ENCODE measurements around the gene PITPNM3. TPM values are rescaled to one million over a fixed set of nuclear protein-coding genes. Genes with fewer than 3 reads are reported as not detected.
A peak's percentile ranks its signal among the peaks of the same experiment; 100 is the strongest.
"Not testable (repeated sequence)": the region's sequence is repeated elsewhere in the genome, so short reads cannot be mapped to it uniquely, and the experiment has no call there.

Gene PITPNM3
- total RNA-seq, 2 experiments from 2014 or later, result 0.49 to 0.72 TPM

- Mint-ChIP-seq H3K4me3 (peak overlapping the region; percentile 42), H3K27ac (no peak overlapping the region), H3K27me3 (peaks cover 4% of the 10 kb centered on the region), H3K9me3 (no peaks in the 10 kb centered on the region), H3K4me1 (peaks cover 15% of the 10 kb centered on the region), H3K36me3 (no peaks in the 10 kb centered on the region)
- no peak for DNase-seq
Measured at GRCh38 chr17:6496640-6497441, 59.5 kb downstream of the PITPNM3 start.

- Mint-ChIP-seq H3K27ac (no peak overlapping the region), H3K36me3 (no peaks in the 10 kb centered on the region), H3K9me3 (no peaks in the 10 kb centered on the region), H3K27me3 (peaks cover 4% of the 10 kb centered on the region), H3K4me1 (peaks cover 15% of the 10 kb centered on the region), H3K4me3 (peak overlapping the region; percentile 42)
- peak; percentile 16 for DNase-seq
Measured at GRCh38 chr17:6496116-6496481, 60.3 kb downstream of the PITPNM3 start.

- Mint-ChIP-seq H3K36me3 (no peaks in the 10 kb centered on the region), H3K4me1 (peaks cover 15% of the 10 kb centered on the region), H3K9me3 (no peaks in the 10 kb centered on the region), H3K27me3 (peaks cover 4% of the 10 kb centered on the region), H3K4me3 (no peak overlapping the region), H3K27ac (no peak overlapping the region)
- DNase-seq, result no peak
Measured at GRCh38 chr17:6495450-6496115, 60.8 kb downstream of the PITPNM3 start.

- peaks cover 15% of the 10 kb centered on the region for H3K4me1 Mint-ChIP-seq
- no peak for DNase-seq
- H3K9me3 Mint-ChIP-seq, result no peaks in the 10 kb centered on the region
- H3K4me3 Mint-ChIP-seq, result no peak overlapping the region
- no peak overlapping the region for H3K27ac Mint-ChIP-seq
- peaks cover 4% of the 10 kb centered on the region for H3K27me3 Mint-ChIP-seq
- H3K36me3 Mint-ChIP-seq, result no peaks in the 10 kb centered on the region
Measured at GRCh38 chr17:6494239-6494941, 62.0 kb downstream of the PITPNM3 start.

GRCh38 chr17:6492892-6493674 is 63.3 kb downstream of the PITPNM3 start:
- Mint-ChIP-seq H3K36me3 (no peaks in the 10 kb centered on the region), H3K27me3 (peaks cover 4% of the 10 kb centered on the region)
- DNase-seq, result no peak

GRCh38 chr17:6491071-6491700 is 65.2 kb downstream of the PITPNM3 start:
- no peak for DNase-seq
- H3K36me3 Mint-ChIP-seq, result no peaks in the 10 kb centered on the region
- peaks cover 2% of the 10 kb centered on the region for H3K27me3 Mint-ChIP-seq
- H3K27ac Mint-ChIP-seq, result no peak overlapping the region
- H3K4me1 Mint-ChIP-seq, result peaks cover 8% of the 10 kb centered on the region
- no peaks in the 10 kb centered on the region for H3K9me3 Mint-ChIP-seq
- H3K4me3 Mint-ChIP-seq, result no peak overlapping the region

More at GRCh38 chr17:6492892-6493674, 63.3 kb downstream of the PITPNM3 start:
- H3K27ac Mint-ChIP-seq, result no peak overlapping the region
- no peak overlapping the region for H3K4me3 Mint-ChIP-seq
- peaks cover 15% of the 10 kb centered on the region for H3K4me1 Mint-ChIP-seq
- no peaks in the 10 kb centered on the region for H3K9me3 Mint-ChIP-seq

- H3K36me3 Mint-ChIP-seq, result no peaks in the 10 kb centered on the region
- no peaks in the 10 kb centered on the region for H3K9me3 Mint-ChIP-seq
- no peaks in the 10 kb centered on the region for H3K4me1 Mint-ChIP-seq
- no peak for DNase-seq
- no peaks in the 10 kb centered on the region for H3K27me3 Mint-ChIP-seq
- no peak overlapping the region for H3K4me3 Mint-ChIP-seq
- no peak overlapping the region for H3K27ac Mint-ChIP-seq
Measured at GRCh38 chr17:6489016-6489550, 67.3 kb downstream of the PITPNM3 start.

GRCh38 chr17:6488008-6488539 is 68.3 kb downstream of the PITPNM3 start:
- Mint-ChIP-seq H3K4me3 (no peak overlapping the region), H3K27me3 (no peaks in the 10 kb centered on the region), H3K36me3 (no peaks in the 10 kb centered on the region), H3K27ac (no peak overlapping the region), H3K9me3 (no peaks in the 10 kb centered on the region), H3K4me1 (no peaks in the 10 kb centered on the region)
- DNase-seq, result no peak

- no peak for DNase-seq
- no peaks in the 10 kb centered on the region for H3K4me1 Mint-ChIP-seq
- no peaks in the 10 kb centered on the region for H3K9me3 Mint-ChIP-seq
- no peaks in the 10 kb centered on the region for H3K36me3 Mint-ChIP-seq
- H3K27ac Mint-ChIP-seq, result no peak overlapping the region
- H3K4me3 Mint-ChIP-seq, result no peak overlapping the region
- H3K27me3 Mint-ChIP-seq, result no peaks in the 10 kb centered on the region
Measured at GRCh38 chr17:6487251-6488007, 68.9 kb downstream of the PITPNM3 start.

- no peak overlapping the region for H3K27ac Mint-ChIP-seq
- no peaks in the 10 kb centered on the region for H3K4me1 Mint-ChIP-seq
- H3K36me3 Mint-ChIP-seq, result no peaks in the 10 kb centered on the region
- no peak overlapping the region for H3K4me3 Mint-ChIP-seq
- no peak for DNase-seq
- H3K27me3 Mint-ChIP-seq, result no peaks in the 10 kb centered on the region
- H3K9me3 Mint-ChIP-seq, result no peaks in the 10 kb centered on the region
Measured at GRCh38 chr17:6485646-6486412, 70.5 kb downstream of the PITPNM3 start.

GRCh38 chr17:6483507-6483906 is 72.8 kb downstream of the PITPNM3 start:
- Mint-ChIP-seq H3K27ac (no peak overlapping the region), H3K27me3 (no peaks in the 10 kb centered on the region), H3K36me3 (no peaks in the 10 kb centered on the region), H3K4me1 (no peaks in the 10 kb centered on the region), H3K4me3 (no peak overlapping the region), H3K9me3 (no peaks in the 10 kb centered on the region)
- no peak for DNase-seq

GRCh38 chr17:6482796-6483195 is 73.6 kb downstream of the PITPNM3 start:
- H3K4me1 Mint-ChIP-seq, H3K36me3 Mint-ChIP-seq, H3K9me3 Mint-ChIP-seq, H3K27me3 Mint-ChIP-seq, H3K27ac Mint-ChIP-seq, H3K4me3 Mint-ChIP-seq, DNase-seq: not testable (repeated sequence)

- Mint-ChIP-seq H3K27me3 (no peaks in the 10 kb centered on the region), H3K4me3 (no peak overlapping the region), H3K9me3 (no peaks in the 10 kb centered on the region), H3K4me1 (no peaks in the 10 kb centered on the region), H3K27ac (no peak overlapping the region), H3K36me3 (no peaks in the 10 kb centered on the region)
- DNase-seq, result no peak
Measured at GRCh38 chr17:6482105-6482455, 74.3 kb downstream of the PITPNM3 start.
